Natural killer cell (primary cell): ENCODE results near the gene IL1RAPL1. TPM values are rescaled to one million over a fixed set of nuclear protein-coding genes. Genes with fewer than 3 reads are reported as not detected.

ENCODE experiments used
- ATAC-seq, 3 donors: fragments of 150-1000 bp in 2 of 3; fragments of 200-7000 bp in 1 of 3; cut with Tn5 transposase; 1 replicate in 1 of 3; 2 replicates in 2 of 3; pipeline ENCODE4 v1.10.0; 2021; ENCODE audit warnings: mild to moderate bottlenecking in 2 of 3, moderate library complexity in 2 of 3
- DNase-seq, 2 donors: peaks; one replicate each; pipeline versions ENCODE4 v3.0.0 to v3.0.0-alpha.2; 2013 to 2021; ENCODE audit warnings: mixed read lengths in 1 of 2
- H3K27ac ChIP-seq: one replicate; pipeline ENCODE4 v1.5.1; 2013; ENCODE audit warnings: mild to moderate bottlenecking, low read length
- H3K27me3 ChIP-seq: one replicate; pipeline ENCODE4 v1.6.1; 2013; ENCODE audit warnings: low read length; ENCODE audit not compliant: control insufficient read depth, insufficient read depth
- H3K36me3 ChIP-seq: one replicate; pipeline ENCODE4 v1.6.1; 2013; ENCODE audit warnings: low read length; ENCODE audit not compliant: control insufficient read depth, insufficient read depth
- H3K4me1 ChIP-seq: one replicate; pipeline ENCODE4 v1.6.1; 2013; ENCODE audit warnings: low read length; ENCODE audit not compliant: control insufficient read depth, insufficient read depth
- H3K4me3 ChIP-seq: one replicate; pipeline ENCODE4 v1.5.1; 2013; ENCODE audit warnings: low read length
- H3K9me3 ChIP-seq: one replicate; pipeline ENCODE4 v1.6.1; 2013; ENCODE audit warnings: low read length; ENCODE audit not compliant: control insufficient read depth, insufficient read depth
- H3K27ac Mint-ChIP-seq, 2 donors: one replicate each; pipeline ENCODE4 v1.8.0; 2022; ENCODE audit warnings: mild to moderate bottlenecking in 2 of 2, mixed read lengths in 2 of 2, moderate library complexity in 1 of 2
- H3K27me3 Mint-ChIP-seq, 2 donors: one replicate each; pipeline ENCODE4 v1.8.0; 2022; ENCODE audit warnings: low read depth in 2 of 2, mixed read lengths in 2 of 2
- H3K36me3 Mint-ChIP-seq: one replicate; pipeline ENCODE4 v1.8.0; 2022; ENCODE audit warnings: mixed read lengths
- H3K4me1 Mint-ChIP-seq, 2 donors: one replicate each; pipeline ENCODE4 v1.8.0; 2022; ENCODE audit warnings: mixed read lengths in 2 of 2
- H3K4me3 Mint-ChIP-seq: one replicate; pipeline ENCODE4 v1.8.0; 2022; ENCODE audit warnings: mild to moderate bottlenecking, moderate library complexity, mixed read lengths
- H3K9me3 Mint-ChIP-seq, 2 donors: one replicate each; pipeline ENCODE4 v1.8.0; 2022; ENCODE audit warnings: mixed read lengths in 2 of 2
- WGBS: methylation state at CpG from one replicate; pipeline ENCODE4 v1.1.7; 2013; ENCODE audit warnings: missing lambda C conversion rate; ENCODE audit not compliant: insufficient coverage; 5-methylcytosine and 5-hydroxymethylcytosine counted together
- intact Hi-C: fragments of 100-400 bp; cut with micrococcal nuclease; formaldehyde crosslinking; loops from one replicate; pipeline ENCODE4 v1.14.2; 2022
- total RNA-seq, 4 donors: library from RNA; stranded (reverse); fragments of 120-200 nt in 1 of 4; gene quantifications; one replicate each; pipeline versions ENCODE4 v1.2.3 to v1.2.4, GENCODE V29; 2013 to 2022
- TF ChIP-seq, protein P1 (sequence below): fragments of 200-600 bp; IDR thresholded peaks from one replicate; pipeline ENCODE4 v1.8.0; 2022; ENCODE audit warnings: antibody characterized with exemption

IL1RAPL1 gene
- total RNA-seq, 3 donors from 2014 or later (not counting 1 experiment from before 2014, with no cell fraction given), result not detected

DNA sequence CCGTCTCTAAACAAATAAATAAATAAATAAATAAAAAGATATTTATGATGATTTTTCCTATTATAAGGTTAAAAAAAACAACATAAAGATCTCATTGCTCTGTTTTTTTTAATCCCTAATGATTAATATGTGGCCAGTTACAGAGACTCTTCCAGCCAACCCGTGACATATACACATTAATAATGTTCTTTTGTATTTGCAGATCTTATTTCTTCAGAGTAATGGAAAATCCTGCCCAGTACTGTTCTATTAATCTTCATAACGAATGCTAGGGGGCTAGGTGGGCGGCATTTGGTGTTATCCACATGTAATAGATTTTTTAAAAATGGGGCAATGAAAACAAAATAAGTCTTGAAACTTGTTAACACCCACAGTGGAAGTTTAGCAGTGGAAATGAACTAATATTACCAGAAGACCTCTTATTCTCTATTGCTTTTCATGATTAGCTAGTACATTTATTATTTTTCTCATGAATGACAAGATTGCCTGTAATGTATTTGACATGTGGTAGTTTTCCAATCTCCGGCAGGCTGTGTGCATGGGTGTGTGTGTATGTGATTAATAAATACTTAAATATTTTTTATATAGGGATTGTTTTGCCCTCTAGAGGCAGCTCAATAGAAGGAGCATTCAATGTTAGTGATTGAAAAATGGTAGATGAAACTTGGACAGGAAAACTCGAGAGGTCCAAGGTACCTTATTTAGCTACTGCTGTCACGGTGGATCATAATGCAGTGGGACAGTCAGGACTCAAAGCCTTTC is 457.4 kb downstream of the IL1RAPL1 start:
- Mint-ChIP-seq H3K27me3 (no peaks in the 10 kb centered on the region), H3K27ac (no peak overlapping the region), H3K4me3 (no peak overlapping the region), H3K9me3 (peaks cover 3 to 5% of the 10 kb centered on the region in 2 donors), H3K4me1 (no peaks in the 10 kb centered on the region), H3K36me3 (no peaks in the 10 kb centered on the region)
- intact Hi-C loops, result no loop called here
- Histone ChIP-seq H3K27ac (no peak overlapping the region), H3K4me3 (no peak overlapping the region), H3K9me3 (no peaks in the 10 kb centered on the region), H3K4me1 (no peaks in the 10 kb centered on the region), H3K27me3 (no peaks in the 10 kb centered on the region), H3K36me3 (no peaks in the 10 kb centered on the region)
- WGBS, result 69% methylated on average over 2 of the region's 7 CpGs
- DNase-seq (no peak), ATAC-seq (no peak)
- TF ChIP-seq, protein P1, sequence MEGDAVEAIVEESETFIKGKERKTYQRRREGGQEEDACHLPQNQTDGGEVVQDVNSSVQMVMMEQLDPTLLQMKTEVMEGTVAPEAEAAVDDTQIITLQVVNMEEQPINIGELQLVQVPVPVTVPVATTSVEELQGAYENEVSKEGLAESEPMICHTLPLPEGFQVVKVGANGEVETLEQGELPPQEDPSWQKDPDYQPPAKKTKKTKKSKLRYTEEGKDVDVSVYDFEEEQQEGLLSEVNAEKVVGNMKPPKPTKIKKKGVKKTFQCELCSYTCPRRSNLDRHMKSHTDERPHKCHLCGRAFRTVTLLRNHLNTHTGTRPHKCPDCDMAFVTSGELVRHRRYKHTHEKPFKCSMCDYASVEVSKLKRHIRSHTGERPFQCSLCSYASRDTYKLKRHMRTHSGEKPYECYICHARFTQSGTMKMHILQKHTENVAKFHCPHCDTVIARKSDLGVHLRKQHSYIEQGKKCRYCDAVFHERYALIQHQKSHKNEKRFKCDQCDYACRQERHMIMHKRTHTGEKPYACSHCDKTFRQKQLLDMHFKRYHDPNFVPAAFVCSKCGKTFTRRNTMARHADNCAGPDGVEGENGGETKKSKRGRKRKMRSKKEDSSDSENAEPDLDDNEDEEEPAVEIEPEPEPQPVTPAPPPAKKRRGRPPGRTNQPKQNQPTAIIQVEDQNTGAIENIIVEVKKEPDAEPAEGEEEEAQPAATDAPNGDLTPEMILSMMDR, result no peak

GRCh38 chrX:29065477-29065876 is 478.2 kb downstream of the IL1RAPL1 start:
- H3K36me3 ChIP-seq, result no peaks in the 10 kb centered on the region

DNA sequence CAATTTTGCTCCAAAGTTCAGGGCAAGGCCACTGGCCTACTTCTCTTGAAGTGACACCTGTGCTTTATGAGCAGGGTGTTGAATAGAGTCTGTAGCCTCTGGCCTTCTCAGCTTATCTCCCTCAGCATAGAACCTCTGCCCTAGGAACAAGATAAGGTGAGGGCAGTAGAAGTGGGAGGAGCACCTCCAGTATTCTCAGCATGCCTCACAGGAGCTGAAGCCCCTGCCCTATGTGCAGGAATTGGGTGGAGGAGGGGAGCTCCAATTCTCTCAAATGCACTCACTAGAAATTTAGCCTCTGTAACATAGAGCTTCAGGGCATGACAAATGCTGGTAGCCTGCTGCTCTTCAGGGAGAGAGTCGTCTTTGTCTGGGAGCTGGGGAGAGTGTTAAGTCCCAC is 479.3 kb downstream of the IL1RAPL1 start:
- Histone ChIP-seq H3K36me3 (no peaks in the 10 kb centered on the region), H3K27me3 (no peaks in the 10 kb centered on the region), H3K4me1 (no peaks in the 10 kb centered on the region), H3K4me3 (no peak overlapping the region), H3K27ac (no peak overlapping the region), H3K9me3 (no peaks in the 10 kb centered on the region)
- Mint-ChIP-seq H3K4me1 (no peaks in the 10 kb centered on the region), H3K9me3 (peaks cover 6 to 9% of the 10 kb centered on the region in 2 donors), H3K27me3 (no peaks in the 10 kb centered on the region), H3K27ac (no peak overlapping the region), H3K4me3 (no peak overlapping the region), H3K36me3 (no peaks in the 10 kb centered on the region)
- 67% methylated on average over 1 of the region's 1 CpG for WGBS
- DNase-seq, result no peak
- no peak for ATAC-seq
- TF ChIP-seq, protein P1, result no peak
- intact Hi-C loops, result no loop called here

More at GRCh38 chrX:29065477-29065876, 478.2 kb downstream of the IL1RAPL1 start:
- no peaks in the 10 kb centered on the region for H3K4me1 ChIP-seq
- no peaks in the 10 kb centered on the region for H3K27me3 ChIP-seq
- H3K4me1 Mint-ChIP-seq, result no peaks in the 10 kb centered on the region
- H3K9me3 Mint-ChIP-seq, result peaks cover 6 to 9% of the 10 kb centered on the region in 2 donors
- H3K27ac ChIP-seq, result no peak overlapping the region
- no peak overlapping the region for H3K4me3 ChIP-seq
- 94% methylated on average over 2 of the region's 2 CpGs for WGBS
- no peaks in the 10 kb centered on the region for H3K9me3 ChIP-seq
- DNase-seq (no peak), ATAC-seq (no peak)
- TF ChIP-seq, protein P1, result no peak
- intact Hi-C loops, result no loop called here
- no peaks in the 10 kb centered on the region for H3K27me3 Mint-ChIP-seq
- H3K27ac Mint-ChIP-seq, result no peak overlapping the region
- no peak overlapping the region for H3K4me3 Mint-ChIP-seq
- no peaks in the 10 kb centered on the region for H3K36me3 Mint-ChIP-seq

DNA sequence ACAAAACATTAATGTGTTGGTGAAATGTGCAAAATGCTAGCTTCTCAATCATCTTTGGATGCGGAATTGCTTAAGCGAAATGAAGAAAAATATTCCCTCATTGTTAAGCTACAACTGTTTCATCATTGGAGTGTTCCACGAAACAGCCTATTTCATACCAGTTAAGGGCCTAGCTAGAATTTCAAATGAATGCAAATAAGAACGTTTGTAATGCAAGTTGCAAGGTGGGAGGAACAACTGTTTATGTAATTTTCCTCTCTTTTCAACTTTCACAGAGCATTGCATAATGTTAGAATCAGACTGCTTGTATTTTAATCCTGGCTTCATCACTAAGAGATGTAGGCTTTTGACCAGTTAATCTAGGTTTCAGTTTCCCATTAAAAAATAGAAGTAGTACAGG is 480.1 kb downstream of the IL1RAPL1 start:
- H3K36me3 Mint-ChIP-seq, result no peaks in the 10 kb centered on the region
- no peaks in the 10 kb centered on the region for H3K4me1 Mint-ChIP-seq
- intact Hi-C loops, result no loop called here
- no peaks in the 10 kb centered on the region for H3K9me3 ChIP-seq
- WGBS, result 80% methylated on average over 3 of the region's 4 CpGs
- H3K36me3 ChIP-seq, result no peaks in the 10 kb centered on the region
- H3K27ac Mint-ChIP-seq, result no peak overlapping the region
- H3K27ac ChIP-seq, result no peak overlapping the region
- no peaks in the 10 kb centered on the region for H3K4me1 ChIP-seq
- no peak overlapping the region for H3K4me3 ChIP-seq
- no peak overlapping the region for H3K4me3 Mint-ChIP-seq
- H3K9me3 Mint-ChIP-seq, result peaks cover 6 to 9% of the 10 kb centered on the region in 2 donors
- DNase-seq (no peak), ATAC-seq (no peak)
- TF ChIP-seq, protein P1, result no peak
- no peaks in the 10 kb centered on the region for H3K27me3 ChIP-seq
- H3K27me3 Mint-ChIP-seq, result no peaks in the 10 kb centered on the region
